LNCAP (cell line): Measurements from ENCODE around the gene HEATR1.

Source experiments
- CTCF ChIP-seq: fragments of 450-650 bp; IDR thresholded peaks from 2 replicates; pipeline ENCODE4 v1.5.1; 2017; ENCODE audit warnings: mild to moderate bottlenecking

Gene HEATR1

GRCh38 chr1:236623371-236624166 is 19.3 kb upstream of the HEATR1 start:
- TF ChIP-seq CTCF, result no peak

GRCh38 chr1:236622407-236622806 is 18.1 kb upstream of the HEATR1 start:
- no peak for TF ChIP-seq CTCF

GRCh38 chr1:236619398-236619797 is 15.1 kb upstream of the HEATR1 start:
- TF ChIP-seq CTCF, result no peak

- no peak for TF ChIP-seq CTCF
These were observed 14.2 kb upstream of the HEATR1 start for GRCh38 chr1:236618507-236618906.

- no peak for TF ChIP-seq CTCF
These were observed 11.3 kb upstream of the HEATR1 start for GRCh38 chr1:236615399-236616148.

- TF ChIP-seq CTCF, result no peak
These were observed 8.0 kb upstream of the HEATR1 start for GRCh38 chr1:236612349-236612748.

GRCh38 chr1:236608930-236609726 is 4.8 kb upstream of the HEATR1 start:
- TF ChIP-seq CTCF, result peak; percentile 64
